Measurements from ENCODE around the gene SPATA31E1. TPM values are rescaled to one million over a fixed set of nuclear protein-coding genes. Genes with fewer than 3 reads are reported as not detected.
"Not testable (repeated sequence)": the region's sequence is repeated elsewhere in the genome, so short reads cannot be mapped to it uniquely, and the experiment has no call there.

SPATA31E1 gene
- total RNA-seq, 2 experiments from 2014 or later: not detected

GRCh38 chr9:87938336-87938735 lies 55.7 kb downstream of the SPATA31E1 start:
- not testable (repeated sequence) for ATAC-seq

More at GRCh38 chr9:87938336-87938735, 55.7 kb downstream of the SPATA31E1 start:
- CTCF ChIA-PET; H3K9me3 Mint-ChIP-seq; POLR2A ChIA-PET; H3K27me3 Mint-ChIP-seq; H3K4me1 Mint-ChIP-seq (ENCODE audit: low read depth); H3K36me3 Mint-ChIP-seq (ENCODE audit: low read depth); H3K4me3 Mint-ChIP-seq; H3K27ac Mint-ChIP-seq; intact Hi-C loops (cut with micrococcal nuclease); DNase-seq: not testable (repeated sequence)

Other genes starting within 250 kb of the SPATA31E1 start
- under 1 TPM; 0.36 to 0.58 TPM for gene CTSL, start 156.8 kb upstream of the SPATA31E1 start, total RNA-seq
- not detected for gene SPATA31C1, start 35.1 kb downstream of the SPATA31E1 start, total RNA-seq
- 1 to 10 TPM; 2.2 to 3.0 TPM for gene CDK20, start 91.7 kb downstream of the SPATA31E1 start, total RNA-seq